Glutamatergic neuron (in vitro differentiated cells): Measurements from ENCODE around the gene DNAH6. TPM values are rescaled to one million over a fixed set of nuclear protein-coding genes. Genes with fewer than 3 reads are reported as not detected.
"Not testable (repeated sequence)": the region's sequence is repeated elsewhere in the genome, so short reads cannot be mapped to it uniquely, and the experiment has no call there.

Experiments
- DNase-seq: peaks from one replicate; pipeline ENCODE4 v3.0.0; 2022
- H3K27ac Mint-ChIP-seq: one replicate; pipeline ENCODE4 v1.8.0; 2020; ENCODE audit warnings: mild to moderate bottlenecking, mixed read lengths, inconsistent platforms; ENCODE audit not compliant: unreplicated experiment
- H3K27me3 Mint-ChIP-seq: one replicate; pipeline ENCODE4 v1.8.0; 2020; ENCODE audit warnings: mild to moderate bottlenecking, moderate library complexity, mixed read lengths, inconsistent platforms; ENCODE audit not compliant: unreplicated experiment
- H3K36me3 Mint-ChIP-seq: one replicate; pipeline ENCODE4 v1.8.0; 2020; ENCODE audit warnings: mild to moderate bottlenecking, mixed read lengths, inconsistent platforms; ENCODE audit not compliant: unreplicated experiment
- H3K4me1 Mint-ChIP-seq: one replicate; pipeline ENCODE4 v1.8.0; 2020; ENCODE audit warnings: mild to moderate bottlenecking, low read depth, mixed read lengths, inconsistent platforms; ENCODE audit not compliant: unreplicated experiment
- H3K4me3 Mint-ChIP-seq: one replicate; pipeline ENCODE4 v1.8.0; 2020; ENCODE audit warnings: mild to moderate bottlenecking, mixed read lengths, inconsistent platforms; ENCODE audit not compliant: unreplicated experiment
- H3K9me3 Mint-ChIP-seq: one replicate; pipeline ENCODE4 v1.8.0; 2020; ENCODE audit warnings: mild to moderate bottlenecking, moderate library complexity, mixed read lengths, inconsistent platforms; ENCODE audit not compliant: unreplicated experiment
- CTCF ChIP-seq: fragments of 200-600 bp; sonication (generic); IDR thresholded peaks from one replicate; pipeline ENCODE4 v1.5.0; 2021; ENCODE audit not compliant: partially characterized antibody, unreplicated experiment
- long read RNA-seq: library from polyadenylated mRNA; unstranded; transcript quantifications from one replicate; pipeline ENCODE4 v2.0.0, GENCODE V29; 2020; ENCODE audit not compliant: unreplicated experiment
- total RNA-seq: library from RNA; stranded (reverse); fragmentation: NEBNext Ultra II Directional; extraction: Animal tissue kit (Norgen Biotek cat#: 25700); gene quantifications from one replicate; pipeline ENCODE4 v1.2.1, GENCODE V29; 2021; ENCODE audit not compliant: unreplicated experiment

DNAH6 gene
- total RNA-seq, result 0.86 TPM
- long read RNA-seq, result 0 reads

GRCh38 chr2:84516234-84516986, at the start of gene DNAH6:
Gene DNAH6 (plus strand): TSS chr2:84516498. CDS start chr2:84517827, 1,329 bp downstream.
- DNase-seq, result peak; percentile 88

GRCh38 chr2:84467389-84467788, 48.9 kb upstream of the DNAH6 start:
- no peak overlapping the region for H3K4me3 Mint-ChIP-seq
- DNase-seq, result no peak
- H3K27ac Mint-ChIP-seq, result no peak overlapping the region
- no peak for TF ChIP-seq CTCF
- H3K36me3 Mint-ChIP-seq, result peaks cover 29% of the 10 kb centered on the region
- peaks cover 2% of the 10 kb centered on the region for H3K27me3 Mint-ChIP-seq
- H3K9me3 Mint-ChIP-seq, result peaks cover 7% of the 10 kb centered on the region
- H3K4me1 Mint-ChIP-seq, result no peaks in the 10 kb centered on the region

More at GRCh38 chr2:84516234-84516986, at the start of gene DNAH6:
- Mint-ChIP-seq H3K4me3 (peak within 1 kb of the TSS; percentile 84), H3K4me1 (no peaks in the 10 kb centered on the region), H3K36me3 (no peaks in the 10 kb centered on the region), H3K9me3 (peaks cover 3% of the 10 kb centered on the region), H3K27me3 (no peaks in the 10 kb centered on the region), H3K27ac (peak within 1 kb of the TSS; percentile 31)
- no peak for TF ChIP-seq CTCF

- H3K36me3 Mint-ChIP-seq, result peaks cover 34% of the 10 kb centered on the region
- H3K27me3 Mint-ChIP-seq, DNase-seq, H3K9me3 Mint-ChIP-seq, H3K27ac Mint-ChIP-seq, H3K4me1 Mint-ChIP-seq, H3K4me3 Mint-ChIP-seq: not testable (repeated sequence)
Observed at GRCh38 chr2:84472423-84472822, 43.9 kb upstream of the DNAH6 start.

- H3K4me1 Mint-ChIP-seq, result no peaks in the 10 kb centered on the region
- H3K36me3 Mint-ChIP-seq, result peaks cover 40% of the 10 kb centered on the region
- peaks cover 7% of the 10 kb centered on the region for H3K9me3 Mint-ChIP-seq
- TF ChIP-seq CTCF, result no peak
- no peak overlapping the region for H3K4me3 Mint-ChIP-seq
- H3K27ac Mint-ChIP-seq, result no peak overlapping the region
- DNase-seq, result no peak
- H3K27me3 Mint-ChIP-seq, result peaks cover 2% of the 10 kb centered on the region
Observed at GRCh38 chr2:84472856-84473565, 43.3 kb upstream of the DNAH6 start.

GRCh38 chr2:84474176-84474575, 42.1 kb upstream of the DNAH6 start:
- Mint-ChIP-seq H3K4me3 (no peak overlapping the region), H3K36me3 (peaks cover 35% of the 10 kb centered on the region), H3K4me1 (no peaks in the 10 kb centered on the region), H3K27me3 (peaks cover 2% of the 10 kb centered on the region), H3K27ac (no peak overlapping the region), H3K9me3 (peaks cover 4% of the 10 kb centered on the region)
- no peak for DNase-seq
- TF ChIP-seq CTCF, result no peak
